NCI-H2227 (cell line): Measurements from ENCODE around the gene BARX2.
"Not testable (repeated sequence)": the region's sequence is repeated elsewhere in the genome, so short reads cannot be mapped to it uniquely, and the experiment has no call there.

Source experiments
- DNase-seq: peaks from one replicate; lab custom pipeline; 2025; ENCODE audit not compliant: unreplicated experiment; lab: John Stamatoyannopoulos, UW

Gene BARX2

DNA sequence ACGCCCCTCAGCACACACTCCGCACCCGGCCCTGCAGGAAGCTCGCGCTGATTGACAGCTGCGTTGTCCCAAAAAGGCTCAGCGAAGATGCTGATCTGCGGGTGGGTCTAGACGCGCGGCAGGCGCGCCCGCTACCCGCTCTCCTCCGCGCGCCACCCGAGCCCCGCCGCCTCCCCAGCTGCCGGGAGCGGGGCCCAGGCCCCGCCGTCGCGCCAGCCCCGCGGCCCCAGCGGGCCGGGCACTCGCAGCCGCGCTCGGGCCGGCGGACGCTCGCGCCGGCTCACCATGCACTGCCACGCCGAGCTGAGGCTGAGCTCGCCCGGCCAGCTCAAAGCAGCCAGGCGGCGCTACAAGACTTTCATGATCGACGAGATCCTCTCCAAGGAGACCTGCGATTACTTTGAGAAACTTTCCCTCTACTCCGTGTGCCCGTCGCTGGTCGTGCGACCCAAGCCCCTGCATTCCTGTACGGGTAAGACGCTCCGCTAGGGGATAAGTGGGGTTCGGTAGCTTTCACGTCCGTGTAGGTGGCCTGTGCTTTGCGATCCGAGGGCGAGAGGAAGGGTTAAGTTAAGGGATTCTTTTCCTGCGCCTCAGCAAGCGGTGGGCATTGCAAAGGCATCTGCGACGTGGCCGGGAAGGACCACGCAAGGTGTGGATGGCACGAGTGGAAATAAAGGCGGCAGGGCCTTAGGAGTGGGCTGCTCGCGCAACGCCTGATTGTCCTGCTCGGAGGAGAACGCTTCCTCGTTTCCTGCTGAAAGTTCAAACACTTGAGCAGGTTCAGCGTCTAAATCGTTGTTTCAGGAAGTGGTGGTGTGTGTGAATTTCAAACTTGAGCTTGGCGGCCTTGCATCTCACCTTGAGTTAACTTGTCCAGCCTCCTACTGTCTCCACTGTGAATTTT lies at the start of gene BARX2:
Gene BARX2 (plus strand): TSS at position 98 of the 907 bp plus-strand sequence. CDS start 188 bp downstream, at position 286.
- peak; percentile 18 for DNase-seq

DNA sequence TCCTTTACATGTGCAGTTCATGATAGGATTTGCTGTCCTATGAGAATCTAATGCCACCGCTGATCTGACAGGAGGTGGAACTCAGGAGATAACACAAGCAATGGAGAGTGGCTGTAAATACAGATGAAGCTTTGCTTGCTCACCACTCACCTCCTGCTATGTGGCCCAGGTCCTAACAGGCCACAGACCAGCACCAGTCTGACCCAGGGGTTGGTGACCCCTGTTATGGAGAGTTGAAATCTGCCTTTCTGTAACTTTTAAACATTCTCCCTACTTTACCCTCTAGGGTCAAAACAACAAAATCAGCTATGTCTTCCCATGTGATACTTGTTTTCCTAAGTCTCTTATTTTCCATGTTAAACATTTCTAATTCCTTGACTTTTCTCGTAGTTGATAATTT lies 48.7 kb upstream of the BARX2 start:
- DNase-seq = no peak

DNA sequence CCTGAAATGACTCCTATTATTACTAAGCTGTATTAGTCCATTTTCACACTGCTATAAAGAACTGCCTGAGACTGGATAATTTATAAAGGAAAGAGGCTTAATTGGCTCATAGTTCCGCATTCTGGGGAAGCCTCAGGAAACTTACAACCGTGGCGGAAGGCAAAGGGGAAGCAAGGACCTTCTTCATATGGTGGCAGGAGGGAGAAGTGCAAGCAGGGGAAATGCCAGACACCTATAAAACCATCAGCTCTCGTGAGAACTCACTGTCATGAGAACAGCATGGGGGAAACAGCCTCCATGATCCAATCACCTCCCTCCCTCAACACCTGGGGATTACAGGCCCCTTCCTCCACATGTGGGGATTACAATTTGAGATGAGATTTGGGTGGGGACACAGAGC lies 47.9 kb upstream of the BARX2 start:
- DNase-seq = not testable (repeated sequence)

GRCh38 chr11:129328756-129329155 lies 46.9 kb upstream of the BARX2 start:
- DNase-seq = no peak

- DNase-seq = no peak
Measured at GRCh38 chr11:129331217-129331616, 44.4 kb upstream of the BARX2 start.

GRCh38 chr11:129331871-129332274 lies 43.8 kb upstream of the BARX2 start:
- peak; percentile 63 for DNase-seq

DNA sequence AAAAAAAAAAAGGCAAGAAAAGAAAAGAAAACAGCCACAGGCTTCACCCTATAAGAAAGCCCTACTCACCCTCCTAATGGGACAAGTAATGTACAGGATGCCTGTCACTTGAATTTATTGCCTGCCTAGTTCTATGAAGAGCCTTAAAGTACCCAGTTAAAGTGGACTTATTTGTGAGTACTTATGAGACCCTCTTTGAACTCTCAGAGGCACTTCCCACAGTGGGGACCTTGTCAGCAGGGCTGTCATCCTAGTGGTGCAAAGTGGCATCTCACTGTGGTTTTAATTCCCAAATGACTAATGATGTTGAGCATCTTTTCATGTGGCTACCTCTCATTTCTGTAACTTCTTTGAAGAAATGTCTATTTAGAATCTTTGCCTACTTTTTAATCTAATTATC lies 41.8 kb upstream of the BARX2 start:
- DNase-seq = no peak

DNA sequence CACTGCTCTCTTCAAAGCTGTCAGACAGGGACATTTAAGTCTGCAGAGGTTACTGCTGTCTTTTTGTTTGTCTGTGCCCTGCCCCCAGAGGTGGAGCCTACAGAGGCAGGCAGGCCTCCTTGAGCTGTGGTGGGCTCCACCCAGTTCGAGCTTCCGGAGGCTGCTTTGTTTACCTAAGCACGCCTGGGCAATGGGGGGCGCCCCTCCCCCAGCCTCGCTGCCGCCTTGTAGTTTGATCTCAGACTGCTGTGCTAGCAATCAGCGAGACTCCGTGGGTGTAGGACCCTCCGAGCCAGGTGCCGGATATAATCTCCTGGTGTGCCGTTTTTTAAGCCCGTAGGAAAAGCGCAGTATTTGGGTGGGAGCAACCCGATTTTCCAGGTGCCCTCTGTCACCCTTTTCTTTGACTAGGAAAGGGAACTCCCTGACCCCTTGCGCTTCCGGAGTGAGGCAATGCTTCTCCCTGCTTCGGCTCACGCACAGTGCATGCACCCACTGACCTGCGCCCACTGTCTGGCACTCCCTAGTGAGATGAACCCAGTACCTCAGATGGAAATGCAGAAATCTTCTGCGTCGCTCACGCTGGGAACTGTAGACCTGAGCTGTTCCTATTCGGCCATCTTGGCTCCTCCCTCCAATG lies 31.2 kb upstream of the BARX2 start:
- DNase-seq = peak; percentile 11

DNA sequence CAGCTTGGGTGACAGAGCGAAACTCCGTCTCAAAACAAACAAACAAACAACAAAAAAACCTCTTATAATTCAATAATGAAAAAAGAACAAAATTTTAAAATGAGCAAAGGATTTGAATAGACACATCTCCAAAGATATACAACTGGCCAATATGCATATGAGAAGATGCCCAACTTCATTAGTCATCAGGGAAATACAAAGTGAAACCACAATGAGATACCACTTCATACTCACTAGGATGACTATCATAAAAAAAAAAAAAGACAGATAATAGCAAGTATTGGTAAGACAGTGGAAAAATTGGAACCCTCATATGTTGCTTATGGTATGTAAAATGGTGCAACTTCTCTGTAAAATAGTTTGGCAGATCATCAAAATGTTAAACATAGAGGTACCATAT lies 28.7 kb upstream of the BARX2 start:
- no peak for DNase-seq

GRCh38 chr11:129348813-129349212 lies 26.8 kb upstream of the BARX2 start:
- DNase-seq = no peak

- no peak for DNase-seq
Measured at GRCh38 chr11:129352676-129353075, 23.0 kb upstream of the BARX2 start.

DNA sequence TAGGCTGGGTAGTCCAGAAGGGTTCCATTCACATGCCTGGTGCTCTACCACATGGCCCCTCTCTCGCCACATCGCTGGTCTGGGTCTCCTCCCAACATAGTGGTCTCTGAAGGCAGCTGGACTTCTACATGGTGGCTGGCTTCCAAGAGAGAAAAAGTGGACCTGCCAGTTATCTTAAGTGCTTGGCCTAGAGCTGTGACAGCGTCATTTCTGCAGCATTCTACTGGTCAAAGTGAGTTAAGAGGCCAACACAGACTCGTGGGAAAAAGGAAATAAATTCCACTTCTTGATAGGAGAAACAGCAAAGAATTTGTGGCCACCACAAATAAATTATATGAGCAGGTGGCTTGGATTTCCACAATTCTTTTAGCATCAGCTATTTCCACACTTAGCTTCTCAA lies 21.0 kb upstream of the BARX2 start:
- no peak for DNase-seq

GRCh38 chr11:129359748-129360147 lies 15.9 kb upstream of the BARX2 start:
- no peak for DNase-seq

GRCh38 chr11:129364143-129364654 lies 11.4 kb upstream of the BARX2 start:
- peak; percentile 82 for DNase-seq

GRCh38 chr11:129365816-129366215 lies 9.8 kb upstream of the BARX2 start:
- no peak for DNase-seq

DNA sequence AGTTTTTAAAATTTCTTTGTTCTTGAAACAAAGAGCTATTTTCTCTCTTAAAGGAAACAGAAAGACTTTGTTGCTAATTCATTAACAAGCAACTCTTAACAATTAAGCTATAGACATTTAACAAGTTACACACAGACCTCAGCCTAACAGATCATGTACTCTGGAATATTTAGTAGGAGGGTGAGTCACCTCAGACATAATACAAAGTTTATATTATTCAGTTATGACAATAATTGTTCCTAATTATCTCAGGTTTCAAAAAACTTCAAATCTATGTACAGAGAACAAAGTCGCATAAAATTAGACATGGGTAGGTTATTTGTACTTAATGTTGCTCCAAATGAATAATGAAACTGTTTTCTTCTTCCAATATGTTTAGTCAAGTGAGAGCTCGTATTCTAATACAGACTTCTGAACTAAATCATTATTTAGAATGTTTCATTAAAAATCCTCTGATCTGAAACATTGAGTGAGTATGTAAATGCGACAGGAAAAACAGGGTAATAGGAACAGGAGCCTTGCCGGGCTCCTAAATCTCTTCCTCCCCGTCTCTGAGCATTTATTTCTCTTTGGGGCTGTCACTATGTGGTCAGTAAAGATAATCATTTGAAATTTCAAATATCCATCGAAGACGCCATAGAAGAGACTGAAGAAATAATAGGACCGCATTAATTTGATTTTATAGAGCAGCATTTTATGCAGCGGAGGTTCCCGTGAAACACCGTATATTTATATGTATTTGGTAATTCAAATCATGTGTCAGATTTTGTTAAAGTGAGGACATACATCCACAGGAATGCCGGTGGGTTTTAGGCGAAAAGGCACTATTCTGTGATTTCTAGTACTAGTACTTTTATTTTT lies 8.7 kb upstream of the BARX2 start:
- no peak for DNase-seq

DNA sequence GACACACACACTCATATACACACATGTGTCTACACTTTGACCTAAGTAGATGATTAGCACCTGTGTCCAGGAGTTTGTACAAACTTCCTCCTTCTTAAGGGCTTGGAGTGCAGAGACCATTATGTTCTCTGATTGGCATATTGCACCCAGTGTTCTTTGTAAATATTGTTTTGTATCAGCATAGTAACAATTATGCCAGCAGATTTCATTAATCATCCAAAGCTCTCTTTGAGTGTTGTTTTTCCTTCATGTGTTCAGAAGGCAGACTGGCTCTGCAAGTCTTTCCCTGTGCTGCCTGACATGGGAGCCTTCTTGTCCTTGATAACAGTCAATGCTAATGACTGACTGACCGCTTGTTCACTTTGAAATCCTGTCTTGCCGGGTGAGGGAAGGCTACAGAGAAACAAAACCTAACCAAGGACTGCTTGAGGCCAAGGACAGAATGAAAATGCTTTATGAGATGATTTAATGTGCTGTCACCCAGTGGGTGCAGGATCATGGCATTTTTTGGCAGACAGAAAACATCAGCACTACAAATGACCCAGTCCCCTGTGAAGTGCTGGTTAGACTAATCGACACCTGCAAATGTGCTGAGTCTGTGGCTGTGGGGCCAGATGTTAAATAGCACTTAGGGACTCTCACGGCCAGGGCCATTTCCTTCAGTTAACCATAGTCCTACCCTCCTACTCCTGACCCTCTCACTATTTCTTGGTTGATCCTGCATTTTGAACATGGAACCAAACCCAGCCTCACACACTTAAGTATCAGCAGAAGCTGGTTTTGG lies 6.6 kb upstream of the BARX2 start:
- no peak for DNase-seq

DNA sequence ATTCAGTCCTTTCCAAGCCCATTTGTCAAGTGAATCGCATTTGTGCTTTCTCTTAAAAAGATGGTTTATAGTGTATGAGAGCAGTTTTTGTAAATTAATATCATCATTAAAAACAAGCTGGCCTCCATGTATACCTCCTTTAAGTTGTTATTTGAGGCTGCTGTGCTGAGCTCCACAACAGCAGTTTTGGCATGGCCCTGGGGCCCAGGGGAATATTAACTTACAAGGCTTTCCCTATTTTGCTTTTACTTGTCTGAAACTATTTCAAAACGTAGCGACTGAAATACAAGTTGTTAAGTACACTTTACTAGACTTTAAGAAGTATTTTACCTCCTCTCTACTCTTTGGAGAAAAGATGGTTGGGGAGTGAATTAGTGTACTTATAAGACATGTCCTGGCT lies 4.9 kb upstream of the BARX2 start:
- no peak for DNase-seq

- no peak for DNase-seq
Measured at GRCh38 chr11:129372609-129373488, 2.8 kb upstream of the BARX2 start.
